ENCODE data around the gene PWWP2B.

Gene PWWP2B

DNA sequence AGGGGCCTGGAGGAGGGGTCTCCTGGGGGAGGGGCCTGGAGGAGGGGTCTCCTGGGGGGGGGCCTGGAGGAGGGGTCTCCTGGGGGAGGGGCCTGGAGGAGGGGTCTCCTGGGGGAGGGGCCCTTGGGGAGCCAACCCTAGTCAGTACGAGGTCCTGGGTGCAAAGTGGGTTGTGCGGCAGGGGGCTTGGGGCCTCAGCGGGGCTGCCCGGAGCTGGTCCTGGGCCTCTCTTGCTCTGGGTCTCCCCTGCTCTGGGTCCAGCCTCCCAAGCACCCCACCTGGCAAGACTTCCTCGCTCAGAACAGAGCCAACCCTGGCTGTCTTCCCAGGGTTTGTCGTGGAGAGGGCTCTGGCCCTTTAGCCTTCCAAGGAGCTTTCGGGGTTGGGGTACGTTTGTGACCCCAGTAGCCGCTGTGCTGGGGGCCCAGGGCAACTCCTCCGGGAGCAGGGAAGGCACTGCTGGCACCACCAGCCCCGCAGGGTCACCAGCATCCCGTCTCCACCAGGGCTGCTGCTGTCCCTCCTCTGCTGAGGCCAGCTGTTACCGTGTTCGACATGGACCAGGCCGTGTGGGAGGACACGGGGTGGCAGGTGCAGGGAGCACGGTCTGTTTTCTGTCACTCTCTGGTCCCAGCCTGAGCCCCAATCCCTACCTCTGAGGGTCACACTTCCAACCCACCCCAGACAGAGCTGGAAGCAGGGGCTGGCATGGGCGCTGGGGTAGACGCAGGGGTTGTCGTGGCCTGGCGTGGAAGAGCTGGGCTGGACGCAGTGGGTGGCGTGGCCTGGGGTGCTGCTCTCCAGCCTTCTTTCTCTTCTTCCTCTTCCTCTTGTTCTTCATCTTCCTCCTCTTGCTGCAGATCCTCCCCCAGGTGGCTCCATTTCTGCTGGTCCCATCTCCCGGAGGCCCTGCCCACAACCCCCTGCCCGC is 22.8 kb downstream of the PWWP2B start:
- DNase-seq (ENCODE audit: low read depth in 2 of 2) = no peak

DNA sequence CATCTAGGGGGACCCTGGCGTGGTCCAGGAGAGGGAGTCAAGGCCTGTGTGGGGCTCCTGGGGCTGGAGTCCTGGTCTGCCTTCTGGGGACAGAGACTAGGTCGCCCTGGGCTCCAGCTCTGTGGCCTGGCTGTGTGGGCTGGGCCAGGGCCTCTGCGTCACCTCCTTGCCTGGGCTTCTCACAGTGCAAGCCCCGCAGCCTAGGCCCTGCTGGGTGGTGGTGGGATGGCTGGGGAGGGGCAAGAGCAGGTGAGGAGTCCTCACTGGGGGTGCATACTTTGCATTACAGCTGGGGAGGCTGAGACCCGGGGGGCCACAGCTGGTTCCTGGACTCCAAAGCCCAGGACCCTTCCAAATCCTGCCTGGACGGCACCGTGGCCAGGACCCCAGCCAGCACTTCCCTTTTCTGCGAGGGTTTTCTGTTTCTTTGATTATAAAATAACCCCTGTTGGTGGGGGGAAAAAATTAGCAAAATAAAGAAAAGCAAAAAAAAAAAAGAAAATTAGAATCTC is 23.5 kb downstream of the PWWP2B start:
- DNase-seq (ENCODE audit: low read depth in 2 of 2) = no peak

- DNase-seq (ENCODE audit: low read depth in 2 of 2) = no peak
These were observed 24.2 kb downstream of the PWWP2B start for GRCh38 chr10:132420981-132421846.

DNA sequence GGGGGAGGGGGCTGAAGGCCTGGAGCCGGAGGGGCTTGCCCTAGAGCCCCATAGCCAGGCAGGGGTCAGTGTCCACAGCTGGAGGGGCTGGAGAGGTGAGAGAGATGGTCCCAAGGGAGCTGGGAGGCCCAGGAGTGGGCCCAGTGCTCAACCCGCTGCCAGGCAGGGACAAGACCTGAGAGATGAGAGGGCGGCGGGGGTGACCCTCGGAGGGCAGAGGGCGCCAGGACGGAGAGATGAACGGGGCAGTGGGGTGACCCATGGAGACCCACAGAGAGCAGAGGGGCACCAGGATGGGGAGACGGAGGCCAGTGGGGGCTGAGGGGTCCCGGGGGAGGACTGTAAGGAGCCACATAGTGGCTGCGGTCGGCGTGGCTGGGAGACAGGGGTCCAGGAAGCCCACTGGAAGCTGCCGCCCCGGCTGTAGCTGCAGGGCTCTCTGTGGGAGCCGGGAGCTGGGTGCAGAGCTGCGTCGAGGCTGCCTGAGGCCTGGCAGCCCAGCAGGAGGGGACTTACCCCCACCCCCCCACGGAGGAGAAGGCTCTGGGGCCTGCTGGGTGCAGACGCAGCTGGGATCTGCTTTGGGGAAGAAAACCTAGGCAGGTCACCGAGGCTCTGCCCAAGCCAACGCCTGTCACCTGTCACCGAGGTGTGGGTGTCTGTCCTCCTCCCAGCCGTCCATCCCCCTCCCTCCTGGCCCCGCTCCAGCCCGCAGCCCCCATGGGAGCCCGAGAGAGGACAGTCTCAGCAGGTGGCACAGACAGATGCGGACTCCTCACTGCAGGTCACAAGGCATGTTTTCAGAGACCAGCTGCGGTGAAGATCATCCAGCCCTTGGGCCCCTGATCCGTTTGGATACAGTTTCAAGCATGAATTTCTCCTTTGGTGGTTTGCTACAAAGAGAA is 25.1 kb downstream of the PWWP2B start:
- DNase-seq (ENCODE audit: low read depth in 2 of 2) = no peak

DNA sequence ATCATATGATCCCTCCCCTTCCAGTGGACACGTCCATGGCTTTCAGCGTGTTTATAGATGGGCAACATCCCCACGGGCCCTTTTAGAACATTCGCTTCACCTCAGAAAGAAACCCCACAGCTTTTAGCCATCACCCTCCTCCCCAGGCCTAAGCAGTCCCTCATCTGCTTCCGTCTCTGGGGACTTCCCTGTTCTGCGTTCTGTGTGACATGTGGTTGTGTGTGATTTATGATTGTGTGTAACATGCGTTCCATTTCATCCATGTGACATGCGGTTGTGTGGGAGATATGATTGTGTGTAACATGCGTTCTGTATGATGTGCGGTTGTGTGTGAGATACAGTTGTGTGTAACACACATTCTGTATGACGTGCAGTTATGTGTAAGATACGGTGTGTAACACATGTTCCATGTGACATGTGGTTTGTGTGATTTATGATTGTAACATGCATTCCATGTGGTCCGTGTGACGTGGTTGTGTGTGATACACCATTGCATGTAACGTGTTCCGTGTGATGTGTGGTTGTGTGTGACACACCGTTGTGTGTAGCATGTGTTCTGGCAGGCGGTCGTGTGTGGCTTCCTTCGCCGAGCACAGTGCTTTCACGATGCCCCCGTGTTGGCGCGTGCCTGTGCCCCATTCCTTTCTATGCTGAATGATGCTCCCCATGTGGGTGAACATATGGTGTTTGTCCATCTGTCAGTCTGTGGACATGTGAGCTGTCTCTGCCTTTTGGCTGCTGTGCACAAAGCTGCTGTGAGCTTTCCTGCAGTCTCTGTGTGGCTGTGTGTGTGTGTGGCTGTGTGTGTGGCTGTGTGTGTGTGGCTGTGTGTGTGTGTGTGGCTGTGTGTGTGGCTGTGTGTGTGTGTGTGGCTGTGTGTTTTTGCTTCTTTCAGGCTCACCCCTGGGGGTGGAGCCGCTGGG is 26.2 kb downstream of the PWWP2B start:
- no peak for DNase-seq (ENCODE audit: low read depth in 2 of 2)

DNA sequence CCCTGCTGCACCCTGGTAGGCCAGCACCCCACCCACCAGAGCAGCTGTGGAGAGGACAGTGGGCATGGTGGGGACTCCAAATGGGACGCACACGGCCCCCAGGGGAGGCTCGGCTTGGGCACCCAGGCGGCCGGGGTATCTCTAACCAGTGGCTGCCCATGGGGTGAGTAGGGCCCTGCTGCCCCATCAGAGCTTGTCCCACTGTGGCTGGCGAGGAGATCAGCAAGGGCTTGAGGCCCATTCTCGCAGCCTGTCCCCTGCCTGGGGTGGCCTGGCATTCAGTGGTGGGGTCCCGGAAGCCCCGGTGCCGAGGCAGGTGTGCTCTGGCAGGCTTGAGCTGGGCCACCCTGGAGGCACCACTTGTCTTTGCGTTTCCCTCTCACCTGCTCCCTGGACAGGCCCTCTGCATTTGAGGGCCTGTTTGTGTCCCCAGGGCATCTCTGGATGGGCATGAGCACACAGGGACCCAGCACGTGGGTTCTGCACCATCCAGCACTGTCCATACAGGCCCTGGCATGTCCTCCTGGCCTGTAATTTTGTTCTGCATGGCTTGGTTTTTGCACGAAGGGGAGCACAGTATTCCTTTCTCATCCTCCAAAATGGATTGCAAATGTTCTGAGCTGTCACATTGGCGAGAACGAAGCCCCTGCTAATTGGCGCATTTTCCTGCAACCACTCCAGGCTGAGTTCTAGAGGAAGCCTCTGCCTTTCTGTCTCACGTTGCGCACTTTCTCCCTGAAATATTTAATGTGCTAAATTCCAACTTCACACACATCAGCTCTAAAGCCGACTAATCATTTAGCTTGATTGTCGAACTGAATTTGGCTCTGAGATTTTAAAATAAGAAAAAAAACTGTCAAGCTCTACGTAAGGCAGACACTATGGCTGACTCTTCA is 27.2 kb downstream of the PWWP2B start:
- DNase-seq (ENCODE audit: low read depth in 2 of 2) = no peak

- no peak for DNase-seq (ENCODE audit: low read depth in 2 of 2)
These were observed 28.2 kb downstream of the PWWP2B start for GRCh38 chr10:132425029-132425756.

- DNase-seq (ENCODE audit: low read depth in 2 of 2) = no peak
These were observed 28.8 kb downstream of the PWWP2B start for GRCh38 chr10:132425757-132426155.

- DNase-seq (ENCODE audit: low read depth in 2 of 2) = no peak
These were observed 30.2 kb downstream of the PWWP2B start for GRCh38 chr10:132427006-132427771.

GRCh38 chr10:132427939-132428367 is 31.0 kb downstream of the PWWP2B start:
- DNase-seq (ENCODE audit: low read depth in 2 of 2) = no peak

- no peak for DNase-seq (ENCODE audit: low read depth in 2 of 2)
These were observed 31.5 kb downstream of the PWWP2B start for GRCh38 chr10:132428486-132428995.

GRCh38 chr10:132429281-132430230 is 32.6 kb downstream of the PWWP2B start:
- DNase-seq (ENCODE audit: low read depth in 2 of 2) = no peak

- no peak for DNase-seq (ENCODE audit: low read depth in 2 of 2)
These were observed 33.3 kb downstream of the PWWP2B start for GRCh38 chr10:132430231-132430743.

GRCh38 chr10:132430861-132431271 is 33.9 kb downstream of the PWWP2B start:
- DNase-seq (ENCODE audit: low read depth in 2 of 2) = no peak

DNA sequence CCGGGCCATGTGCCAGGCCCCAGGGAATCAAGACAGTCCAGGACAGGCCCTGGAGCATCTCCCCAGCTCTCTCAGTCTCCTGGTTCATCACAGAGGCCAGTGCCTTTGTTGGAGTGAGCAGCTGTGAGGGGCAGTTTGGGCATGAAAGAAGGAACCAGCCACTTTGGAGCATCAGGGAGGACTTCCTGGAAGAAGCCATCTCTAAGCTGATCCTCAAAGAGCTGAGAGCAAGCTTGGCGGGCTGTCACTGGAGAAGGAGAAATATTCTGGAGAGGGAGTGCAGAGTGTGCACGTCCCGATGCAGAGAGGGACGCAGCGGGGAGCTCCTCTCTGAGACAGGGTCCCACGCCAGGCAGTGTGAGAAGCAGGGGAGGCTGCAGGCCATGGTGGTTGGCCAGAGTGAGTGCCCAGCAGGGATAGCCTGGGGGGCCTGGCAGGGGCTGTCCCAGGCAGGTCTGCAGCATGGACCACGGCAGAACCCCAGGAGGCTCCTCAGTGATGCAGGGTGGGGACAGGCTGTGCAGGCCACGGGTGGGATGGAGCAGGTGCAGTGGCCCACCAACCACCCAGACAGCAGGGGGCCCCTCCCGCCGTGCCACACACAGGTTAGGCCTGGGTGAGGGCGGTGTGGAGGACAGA is 34.7 kb downstream of the PWWP2B start:
- DNase-seq (ENCODE audit: low read depth in 2 of 2) = no peak

GRCh38 chr10:132432176-132432540 is 35.2 kb downstream of the PWWP2B start:
- no peak for DNase-seq (ENCODE audit: low read depth in 2 of 2)
